ENCODE results near the gene AP2B1. TPM values are rescaled to one million over a fixed set of nuclear protein-coding genes. Genes with fewer than 3 reads are reported as not detected.

Gene AP2B1
- total and polyA plus RNA-seq, 9 of the 15 experiments (the other 6 are each of a cell fraction or from before 2014, with no cell fraction given), result 60.1 to 287 (median 105) TPM

DNA sequence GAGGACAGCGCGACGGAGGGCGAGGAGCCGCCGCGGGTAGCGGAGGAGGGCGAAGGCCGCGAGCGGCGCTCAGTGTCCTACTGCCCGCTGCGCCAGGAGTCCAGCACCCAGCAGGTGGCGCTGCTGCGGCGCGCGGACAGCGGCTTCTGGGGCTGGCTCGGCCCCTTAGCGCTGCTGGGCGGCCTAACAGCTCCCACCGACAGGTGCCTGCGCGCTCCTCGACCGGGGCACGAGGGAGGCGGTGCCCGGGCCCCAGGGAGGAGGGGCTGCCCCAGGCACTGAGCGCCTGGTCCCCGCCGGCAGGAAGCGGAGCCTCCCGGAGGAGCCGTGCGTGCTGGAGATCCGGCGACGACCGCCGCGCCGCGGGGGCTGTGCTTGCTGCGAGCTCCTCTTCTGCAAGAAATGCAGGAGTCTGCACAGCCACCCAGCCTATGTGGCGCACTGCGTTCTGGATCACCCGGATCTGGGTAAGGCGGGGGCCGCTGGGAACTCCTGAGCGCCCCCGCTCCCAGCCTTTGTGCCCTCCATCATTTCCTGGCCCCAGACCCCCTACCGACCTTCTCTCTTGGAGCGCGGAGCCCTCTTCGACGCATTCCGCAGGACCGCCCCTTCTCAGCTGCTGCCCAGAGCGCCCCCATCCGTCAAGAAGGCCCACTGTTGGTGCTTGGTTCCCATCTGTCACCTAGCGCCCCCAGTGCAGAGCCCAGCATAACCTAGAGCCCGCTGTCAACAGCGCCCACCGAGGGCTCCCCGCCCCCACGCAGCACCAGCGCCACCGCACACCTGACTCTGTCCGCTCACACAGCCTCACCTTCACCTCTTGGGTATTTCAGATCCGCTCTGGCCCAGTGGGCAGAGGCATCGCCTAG lies 177.2 kb downstream of the AP2B1 start (continued):
- TF ChIP-seq CBFA2T2 (conservative IDR thresholded peaks at IDR 0.05) (no peak), DLX4 (CRISPR knock-in tag; IDR thresholded peaks at IDR 0.05) (no peak), U2AF2 (optimal IDR thresholded peaks at IDR 0.05; ENCODE audit: low read depth, low read length) (no peak), RAD21 (CRISPR knock-in tag; conservative IDR thresholded peaks at IDR 0.05 in 1 of 2, IDR thresholded peaks at IDR 0.05 in 1 of 2) (peak; percentile 79 to 95), ZBTB1 (CRISPR knock-in tag; IDR thresholded peaks at IDR 0.05; ENCODE audit: borderline replicate concordance, low read depth) (no peak), GMEB1 (CRISPR knock-in tag; IDR thresholded peaks at IDR 0.05) (no peak)
- TF ChIP-seq, protein P1, sequence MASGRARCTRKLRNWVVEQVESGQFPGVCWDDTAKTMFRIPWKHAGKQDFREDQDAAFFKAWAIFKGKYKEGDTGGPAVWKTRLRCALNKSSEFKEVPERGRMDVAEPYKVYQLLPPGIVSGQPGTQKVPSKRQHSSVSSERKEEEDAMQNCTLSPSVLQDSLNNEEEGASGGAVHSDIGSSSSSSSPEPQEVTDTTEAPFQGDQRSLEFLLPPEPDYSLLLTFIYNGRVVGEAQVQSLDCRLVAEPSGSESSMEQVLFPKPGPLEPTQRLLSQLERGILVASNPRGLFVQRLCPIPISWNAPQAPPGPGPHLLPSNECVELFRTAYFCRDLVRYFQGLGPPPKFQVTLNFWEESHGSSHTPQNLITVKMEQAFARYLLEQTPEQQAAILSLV (tag; IDR thresholded peaks at IDR 0.05), result no peak
- TF ChIP-seq, protein P2, sequence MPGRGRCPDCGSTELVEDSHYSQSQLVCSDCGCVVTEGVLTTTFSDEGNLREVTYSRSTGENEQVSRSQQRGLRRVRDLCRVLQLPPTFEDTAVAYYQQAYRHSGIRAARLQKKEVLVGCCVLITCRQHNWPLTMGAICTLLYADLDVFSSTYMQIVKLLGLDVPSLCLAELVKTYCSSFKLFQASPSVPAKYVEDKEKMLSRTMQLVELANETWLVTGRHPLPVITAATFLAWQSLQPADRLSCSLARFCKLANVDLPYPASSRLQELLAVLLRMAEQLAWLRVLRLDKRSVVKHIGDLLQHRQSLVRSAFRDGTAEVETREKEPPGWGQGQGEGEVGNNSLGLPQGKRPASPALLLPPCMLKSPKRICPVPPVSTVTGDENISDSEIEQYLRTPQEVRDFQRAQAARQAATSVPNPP (IDR thresholded peaks at IDR 0.05; ENCODE audit: borderline replicate concordance, insufficient read depth, insufficient read length), result no peak
- TF ChIP-seq, protein P3, sequence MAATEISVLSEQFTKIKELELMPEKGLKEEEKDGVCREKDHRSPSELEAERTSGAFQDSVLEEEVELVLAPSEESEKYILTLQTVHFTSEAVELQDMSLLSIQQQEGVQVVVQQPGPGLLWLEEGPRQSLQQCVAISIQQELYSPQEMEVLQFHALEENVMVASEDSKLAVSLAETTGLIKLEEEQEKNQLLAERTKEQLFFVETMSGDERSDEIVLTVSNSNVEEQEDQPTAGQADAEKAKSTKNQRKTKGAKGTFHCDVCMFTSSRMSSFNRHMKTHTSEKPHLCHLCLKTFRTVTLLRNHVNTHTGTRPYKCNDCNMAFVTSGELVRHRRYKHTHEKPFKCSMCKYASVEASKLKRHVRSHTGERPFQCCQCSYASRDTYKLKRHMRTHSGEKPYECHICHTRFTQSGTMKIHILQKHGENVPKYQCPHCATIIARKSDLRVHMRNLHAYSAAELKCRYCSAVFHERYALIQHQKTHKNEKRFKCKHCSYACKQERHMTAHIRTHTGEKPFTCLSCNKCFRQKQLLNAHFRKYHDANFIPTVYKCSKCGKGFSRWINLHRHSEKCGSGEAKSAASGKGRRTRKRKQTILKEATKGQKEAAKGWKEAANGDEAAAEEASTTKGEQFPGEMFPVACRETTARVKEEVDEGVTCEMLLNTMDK (IDR thresholded peaks at IDR 0.05; ENCODE audit: borderline replicate concordance, insufficient read depth, low read depth, low read length, poor library complexity, severe bottlenecking), result peak; percentile 64
- TF ChIP-seq, protein P4, sequence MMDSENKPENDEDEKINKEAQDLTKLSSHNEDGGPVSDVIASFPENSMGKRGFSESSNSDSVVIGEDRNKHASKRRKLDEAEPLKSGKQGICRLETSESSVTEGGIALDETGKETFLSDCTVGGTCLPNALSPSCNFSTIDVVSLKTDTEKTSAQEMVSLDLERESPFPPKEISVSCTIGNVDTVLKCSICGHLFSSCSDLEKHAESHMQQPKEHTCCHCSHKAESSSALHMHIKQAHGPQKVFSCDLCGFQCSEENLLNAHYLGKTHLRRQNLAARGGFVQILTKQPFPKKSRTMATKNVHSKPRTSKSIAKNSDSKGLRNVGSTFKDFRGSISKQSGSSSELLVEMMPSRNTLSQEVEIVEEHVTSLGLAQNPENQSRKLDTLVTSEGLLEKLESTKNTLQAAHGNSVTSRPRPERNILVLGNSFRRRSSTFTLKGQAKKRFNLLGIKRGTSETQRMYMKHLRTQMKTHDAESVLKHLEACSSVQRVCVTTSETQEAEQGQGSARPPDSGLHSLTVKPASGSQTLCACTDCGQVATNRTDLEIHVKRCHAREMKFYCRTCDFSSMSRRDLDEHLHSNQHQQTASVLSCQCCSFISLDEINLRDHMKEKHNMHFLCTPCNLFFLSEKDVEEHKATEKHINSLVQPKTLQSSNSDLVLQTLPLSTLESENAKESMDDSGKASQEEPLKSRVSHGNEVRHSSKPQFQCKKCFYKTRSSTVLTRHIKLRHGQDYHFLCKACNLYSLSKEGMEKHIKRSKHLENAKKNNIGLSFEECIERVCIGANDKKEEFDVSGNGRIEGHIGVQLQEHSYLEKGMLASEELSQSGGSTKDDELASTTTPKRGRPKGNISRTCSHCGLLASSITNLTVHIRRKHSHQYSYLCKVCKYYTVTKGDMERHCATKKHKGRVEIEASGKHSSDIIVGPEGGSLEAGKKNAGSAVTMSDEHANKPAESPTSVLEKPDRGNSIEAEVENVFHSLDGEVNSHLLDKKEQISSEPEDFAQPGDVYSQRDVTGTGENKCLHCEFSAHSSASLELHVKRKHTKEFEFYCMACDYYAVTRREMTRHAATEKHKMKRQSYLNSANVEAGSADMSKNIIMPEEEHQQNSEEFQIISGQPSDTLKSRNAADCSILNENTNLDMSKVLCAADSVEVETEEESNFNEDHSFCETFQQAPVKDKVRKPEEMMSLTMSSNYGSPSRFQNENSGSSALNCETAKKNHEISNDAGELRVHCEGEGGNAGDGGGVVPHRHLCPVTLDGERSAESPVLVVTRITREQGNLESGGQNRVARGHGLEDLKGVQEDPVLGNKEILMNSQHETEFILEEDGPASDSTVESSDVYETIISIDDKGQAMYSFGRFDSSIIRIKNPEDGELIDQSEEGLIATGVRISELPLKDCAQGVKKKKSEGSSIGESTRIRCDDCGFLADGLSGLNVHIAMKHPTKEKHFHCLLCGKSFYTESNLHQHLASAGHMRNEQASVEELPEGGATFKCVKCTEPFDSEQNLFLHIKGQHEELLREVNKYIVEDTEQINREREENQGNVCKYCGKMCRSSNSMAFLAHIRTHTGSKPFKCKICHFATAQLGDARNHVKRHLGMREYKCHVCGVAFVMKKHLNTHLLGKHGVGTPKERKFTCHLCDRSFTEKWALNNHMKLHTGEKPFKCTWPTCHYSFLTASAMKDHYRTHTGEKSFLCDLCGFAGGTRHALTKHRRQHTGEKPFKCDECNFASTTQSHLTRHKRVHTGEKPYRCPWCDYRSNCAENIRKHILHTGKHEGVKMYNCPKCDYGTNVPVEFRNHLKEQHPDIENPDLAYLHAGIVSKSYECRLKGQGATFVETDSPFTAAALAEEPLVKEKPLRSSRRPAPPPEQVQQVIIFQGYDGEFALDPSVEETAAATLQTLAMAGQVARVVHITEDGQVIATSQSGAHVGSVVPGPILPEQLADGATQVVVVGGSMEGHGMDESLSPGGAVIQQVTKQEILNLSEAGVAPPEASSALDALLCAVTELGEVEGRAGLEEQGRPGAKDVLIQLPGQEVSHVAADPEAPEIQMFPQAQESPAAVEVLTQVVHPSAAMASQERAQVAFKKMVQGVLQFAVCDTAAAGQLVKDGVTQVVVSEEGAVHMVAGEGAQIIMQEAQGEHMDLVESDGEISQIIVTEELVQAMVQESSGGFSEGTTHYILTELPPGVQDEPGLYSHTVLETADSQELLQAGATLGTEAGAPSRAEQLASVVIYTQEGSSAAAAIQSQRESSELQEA (IDR thresholded peaks at IDR 0.05; ENCODE audit: low read depth), result no peak

Measured in K562 (cell line).